HG03565 (cell line): ENCODE results near the gene RPS3A.
"Not testable (repeated sequence)": the region's sequence is repeated elsewhere in the genome, so short reads cannot be mapped to it uniquely, and the experiment has no call there.

Experiments
- ATAC-seq: cut with Tn5 transposase; IDR thresholded peaks from one replicate; pipeline ENCODE4 v1.9.1; 2021; ENCODE audit warnings: mild to moderate bottlenecking, moderate library complexity; ENCODE audit not compliant: unreplicated experiment

The RPS3A gene

GRCh38 chr4:151114338-151114737 lies 14.9 kb downstream of the RPS3A start:
- ATAC-seq, result no peak

- no peak for ATAC-seq
Observed at GRCh38 chr4:151114986-151115385, 15.6 kb downstream of the RPS3A start.

GRCh38 chr4:151117371-151117962 lies 18.0 kb downstream of the RPS3A start:
- ATAC-seq, result peak; percentile 89

GRCh38 chr4:151129796-151130195 lies 30.4 kb downstream of the RPS3A start:
- ATAC-seq, result no peak

- ATAC-seq, result no peak
Observed at GRCh38 chr4:151133311-151133710, 33.9 kb downstream of the RPS3A start.

GRCh38 chr4:151136048-151136447 lies 36.6 kb downstream of the RPS3A start:
- not testable (repeated sequence) for ATAC-seq

GRCh38 chr4:151139814-151140213 lies 40.4 kb downstream of the RPS3A start:
- no peak for ATAC-seq

GRCh38 chr4:151142758-151143157 lies 43.3 kb downstream of the RPS3A start:
- no peak for ATAC-seq

- no peak for ATAC-seq
Observed at GRCh38 chr4:151143162-151143561, 43.7 kb downstream of the RPS3A start.

GRCh38 chr4:151143811-151144210 lies 44.4 kb downstream of the RPS3A start:
- no peak for ATAC-seq

- ATAC-seq, result no peak
Observed at GRCh38 chr4:151144329-151145072, 45.1 kb downstream of the RPS3A start.

GRCh38 chr4:151147000-151147399 lies 47.6 kb downstream of the RPS3A start:
- ATAC-seq, result no peak

- ATAC-seq, result no peak
Observed at GRCh38 chr4:151148261-151148660, 48.8 kb downstream of the RPS3A start.

- ATAC-seq, result no peak
Observed at GRCh38 chr4:151150821-151151580, 51.6 kb downstream of the RPS3A start.

GRCh38 chr4:151152028-151152427 lies 52.6 kb downstream of the RPS3A start:
- ATAC-seq, result no peak

- ATAC-seq, result no peak
Observed at GRCh38 chr4:151153585-151153984, 54.2 kb downstream of the RPS3A start.
